Activated CD8-positive, alpha-beta memory T cell treated with anti-CD3 and anti-CD28 coated beads, Interleukin-2, amount 50 U/mL, for 4 hours (primary cell): Measurements from ENCODE around the gene DDX39A.
"Not testable (repeated sequence)": the region's sequence is repeated elsewhere in the genome, so short reads cannot be mapped to it uniquely, and the experiment has no call there.

Experiments
- DNase-seq: peaks from one replicate; pipeline ENCODE4 v3.0.0-alpha.2; 2020

Gene DDX39A

GRCh38 chr19:14419106-14419813, at the start of gene DDX39A:
TSS of gene DDX39A (minus strand) at chr19:14419341. CDS start at chr19:14413220, 6,121 bp downstream.
- peak; percentile 92 for DNase-seq

GRCh38 chr19:14467816-14468215, 48.7 kb upstream of the DDX39A start:
- no peak for DNase-seq

DNA sequence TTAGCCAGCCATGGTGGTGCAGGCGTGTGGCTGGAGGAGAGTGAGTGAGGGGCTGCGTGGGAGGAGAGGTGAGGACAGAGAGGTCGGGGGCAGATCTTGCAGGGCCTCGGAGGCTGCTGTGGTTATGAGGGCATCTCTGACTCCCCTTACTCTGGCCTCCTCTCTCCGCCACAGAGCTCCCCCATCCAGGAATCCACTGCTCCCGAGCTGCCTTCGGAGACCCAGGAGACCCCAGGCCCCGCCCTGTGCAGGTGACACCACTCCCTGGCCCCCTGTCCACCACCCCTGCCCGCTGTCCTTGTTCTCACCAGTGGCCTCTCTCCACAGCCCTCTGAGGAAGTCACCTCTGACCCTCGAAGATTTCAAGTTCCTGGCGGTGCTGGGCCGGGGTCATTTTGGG, 48.2 kb upstream of the DDX39A start:
- no peak for DNase-seq

- DNase-seq = no peak
These were observed 44.6 kb upstream of the DDX39A start for GRCh38 chr19:14463747-14464146.

- DNase-seq = not testable (repeated sequence)
These were observed 43.3 kb upstream of the DDX39A start for GRCh38 chr19:14462401-14462800.

GRCh38 chr19:14460935-14461334, 41.8 kb upstream of the DDX39A start:
- DNase-seq = no peak

DNA sequence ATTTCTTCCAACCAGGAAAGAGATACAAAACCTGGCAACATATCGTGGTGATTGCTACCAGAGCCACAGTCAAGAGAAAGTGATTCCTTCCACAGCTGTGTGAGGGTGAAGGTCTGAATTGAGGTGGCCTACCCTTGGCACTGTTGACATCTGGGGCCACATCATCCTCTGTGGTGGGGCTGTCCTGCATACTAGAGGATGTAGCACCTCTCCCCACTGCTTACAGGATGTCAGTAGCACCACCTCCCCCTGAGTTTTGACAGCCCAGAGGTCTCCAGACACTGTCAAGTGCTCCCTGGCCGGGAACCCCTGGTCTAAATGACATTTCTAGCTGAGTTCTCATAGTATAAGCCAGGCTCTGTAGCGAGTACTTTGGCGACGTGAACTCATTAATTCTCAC, 40.6 kb upstream of the DDX39A start:
- no peak for DNase-seq

- not testable (repeated sequence) for DNase-seq
These were observed 33.2 kb upstream of the DDX39A start for GRCh38 chr19:14452303-14452702.

DNA sequence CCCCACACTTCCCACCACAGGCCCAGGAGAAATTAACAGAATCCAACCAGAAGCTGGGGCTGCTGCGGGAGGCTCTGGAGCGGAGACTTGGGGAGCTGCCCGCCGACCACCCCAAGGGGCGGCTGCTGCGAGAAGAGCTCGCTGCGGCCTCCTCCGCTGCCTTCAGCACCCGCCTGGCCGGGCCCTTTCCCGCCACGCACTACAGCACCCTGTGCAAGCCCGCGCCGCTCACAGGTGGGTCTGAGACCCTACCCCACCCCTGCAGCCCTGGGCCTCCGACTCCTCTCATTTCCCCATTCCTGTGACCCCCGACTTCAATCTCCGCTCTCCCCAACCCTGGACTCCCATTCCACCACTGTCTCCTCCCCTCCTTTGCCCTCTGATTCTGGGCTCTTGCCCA, 31.7 kb upstream of the DDX39A start:
- DNase-seq = no peak

DNA sequence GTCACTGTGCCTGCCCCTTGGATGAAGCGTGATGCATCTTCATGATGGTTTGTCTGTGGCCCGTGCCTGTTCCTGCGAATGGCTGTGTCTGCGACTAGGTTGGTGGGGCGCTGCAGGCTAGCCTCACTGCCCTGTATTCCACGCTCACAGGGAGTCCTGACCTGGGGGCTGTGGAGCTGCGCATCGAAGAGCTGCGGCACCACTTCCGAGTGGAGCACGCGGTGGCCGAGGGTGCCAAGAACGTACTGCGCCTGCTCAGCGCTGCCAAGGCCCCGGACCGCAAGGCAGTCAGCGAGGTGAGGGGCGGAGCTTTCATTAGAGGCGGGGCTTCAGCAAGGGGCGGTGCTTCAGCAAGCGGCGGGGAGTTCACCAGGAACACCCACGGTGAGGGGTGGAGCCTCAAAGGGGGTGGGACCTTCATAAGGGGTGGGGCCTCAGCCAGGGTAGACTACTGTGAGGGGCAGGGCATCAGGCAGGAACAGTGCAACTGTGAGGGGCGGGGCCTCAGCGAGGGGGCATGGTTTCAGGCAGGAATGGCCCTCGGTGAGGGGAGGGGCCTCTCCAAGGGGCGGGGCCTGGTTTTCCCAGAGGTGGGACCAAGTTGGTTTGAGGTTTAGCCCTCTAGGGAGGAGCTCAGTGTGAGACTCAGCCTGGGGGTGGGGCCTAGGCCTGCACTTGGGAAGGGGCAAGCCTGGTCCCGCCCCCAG, 31.2 kb upstream of the DDX39A start:
- no peak for DNase-seq

- DNase-seq = no peak
These were observed 30.2 kb upstream of the DDX39A start for GRCh38 chr19:14449321-14449720.

DNA sequence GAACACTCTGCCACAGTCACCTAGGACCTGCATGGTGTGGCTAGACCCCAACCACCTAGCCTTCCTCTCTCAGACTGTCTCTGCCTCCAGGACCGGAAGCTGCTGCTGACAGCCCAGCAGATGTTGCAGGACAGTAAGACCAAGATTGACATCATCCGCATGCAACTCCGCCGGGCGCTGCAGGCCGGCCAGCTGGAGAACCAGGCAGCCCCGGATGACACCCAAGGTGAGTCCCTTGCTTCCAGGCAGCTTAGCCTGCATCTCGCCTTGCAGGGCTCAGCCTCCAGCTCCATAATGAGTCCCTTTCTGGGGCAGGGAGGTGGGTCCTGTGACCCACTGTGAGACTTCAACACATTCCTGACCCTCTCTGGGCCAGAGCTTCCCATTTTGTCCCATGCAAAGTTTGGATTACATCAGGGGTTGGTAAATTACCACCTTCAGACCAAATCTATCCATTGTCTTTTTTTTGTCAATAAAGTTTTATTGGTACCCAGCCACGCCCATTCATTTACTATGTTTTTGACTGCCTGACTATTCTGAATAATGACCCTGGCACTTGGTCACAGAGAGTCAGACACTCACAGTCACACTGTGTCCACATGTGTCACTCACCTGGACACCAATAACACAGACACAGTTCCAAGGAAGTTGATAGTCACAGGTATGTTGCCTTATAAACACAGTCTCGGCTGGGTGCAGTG, 27.3 kb upstream of the DDX39A start:
- no peak for DNase-seq

DNA sequence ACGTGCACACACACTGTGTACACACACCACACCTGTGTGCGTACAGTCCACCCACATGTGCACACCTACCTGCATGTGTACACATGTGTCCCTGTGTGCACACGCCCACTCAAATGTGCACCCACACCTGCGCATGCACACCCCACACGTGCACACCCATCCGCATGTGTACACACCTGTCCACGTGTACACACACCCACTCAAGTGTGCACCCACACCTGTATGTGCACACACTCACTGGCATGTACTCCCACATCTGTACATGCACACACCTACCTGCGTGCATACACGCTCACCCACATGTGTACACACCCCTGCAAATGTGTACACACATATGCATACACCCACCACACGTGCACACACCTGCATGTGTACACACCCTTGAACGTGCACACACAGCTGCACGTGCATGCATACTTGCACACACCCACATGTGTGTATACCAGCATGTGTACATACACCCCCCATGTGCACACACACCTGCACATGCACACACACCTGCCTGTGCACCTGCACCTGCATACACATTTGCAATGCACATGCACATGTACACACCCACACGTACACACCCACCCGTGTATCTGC, 24.6 kb upstream of the DDX39A start:
- DNase-seq = no peak

GRCh38 chr19:14442891-14443631, 23.9 kb upstream of the DDX39A start:
- DNase-seq = no peak

DNA sequence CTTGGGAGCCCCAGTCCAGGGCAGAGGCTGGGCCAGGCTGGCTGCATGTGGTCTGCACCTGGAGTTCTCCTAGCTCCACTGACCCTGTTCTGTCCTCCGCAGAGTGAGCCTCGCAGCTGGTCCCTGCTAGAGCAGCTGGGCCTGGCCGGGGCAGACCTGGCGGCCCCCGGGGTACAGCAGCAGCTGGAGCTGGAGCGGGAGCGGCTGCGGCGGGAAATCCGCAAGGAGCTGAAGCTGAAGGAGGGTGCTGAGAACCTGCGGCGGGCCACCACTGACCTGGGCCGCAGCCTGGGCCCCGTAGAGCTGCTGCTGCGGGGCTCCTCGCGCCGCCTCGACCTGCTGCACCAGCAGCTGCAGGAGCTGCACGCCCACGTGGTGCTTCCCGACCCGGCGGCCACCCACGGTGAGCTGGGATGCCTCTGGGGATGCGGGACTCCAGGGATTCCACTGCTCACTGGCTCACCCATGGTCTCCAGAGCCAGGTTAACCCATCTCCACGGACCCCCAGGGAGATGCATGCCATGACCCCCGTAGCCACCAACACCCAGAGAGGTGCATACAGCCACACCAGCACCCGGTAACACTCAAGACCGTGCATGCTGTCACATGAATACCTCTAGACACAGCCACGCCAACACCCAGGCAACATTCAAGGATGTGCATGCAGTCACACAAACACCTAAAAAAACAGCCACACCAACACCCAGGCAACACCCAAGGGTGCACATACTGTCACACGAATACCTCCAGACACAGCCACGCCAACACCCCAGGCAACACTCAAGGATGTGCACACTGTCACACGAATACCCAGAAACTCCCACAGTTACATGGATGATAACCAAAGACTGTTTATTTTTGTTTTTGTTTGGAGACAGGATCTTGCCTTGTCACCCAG, 22.1 kb upstream of the DDX39A start:
- DNase-seq = no peak

DNA sequence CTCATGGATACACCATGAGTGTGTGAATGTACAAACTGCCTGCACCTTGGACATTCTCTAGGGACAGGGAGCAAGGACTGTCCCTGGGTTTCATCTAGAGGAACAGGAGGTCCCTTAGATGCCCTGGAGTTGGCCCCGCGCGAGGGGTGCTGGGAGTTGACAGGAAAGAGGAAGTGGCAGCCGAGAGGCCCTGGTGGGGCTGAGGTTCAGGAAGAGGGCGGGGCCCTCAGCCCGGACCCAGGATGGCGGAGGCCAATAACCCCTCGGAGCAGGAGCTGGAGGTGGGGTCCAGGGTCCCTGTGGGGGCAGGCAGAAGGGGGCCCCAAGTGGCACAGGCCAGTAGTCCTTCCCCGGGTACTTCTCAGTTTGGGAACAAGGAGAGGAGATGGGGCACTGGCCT, 20.9 kb upstream of the DDX39A start:
- DNase-seq = peak; percentile 70

DNA sequence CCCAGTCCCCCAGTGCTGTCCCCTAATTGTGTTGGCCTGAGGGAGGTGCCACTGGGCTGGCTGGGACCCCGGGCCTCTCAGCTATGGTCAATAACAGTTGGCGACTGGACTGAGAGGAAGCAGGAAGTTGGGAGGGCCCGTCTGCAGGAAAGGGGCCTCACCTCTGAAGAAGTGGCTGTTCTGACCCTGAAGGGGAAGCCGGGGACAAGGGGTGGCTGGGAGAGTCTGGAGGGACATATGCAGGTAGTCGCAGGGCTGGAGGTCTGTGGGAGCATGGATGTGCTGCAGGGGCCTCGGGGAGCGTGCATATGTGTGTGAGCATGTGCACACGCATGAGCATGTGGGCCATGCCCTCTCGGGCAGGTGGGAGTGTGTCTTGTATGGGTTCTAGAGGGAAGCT, 19.9 kb upstream of the DDX39A start:
- no peak for DNase-seq

DNA sequence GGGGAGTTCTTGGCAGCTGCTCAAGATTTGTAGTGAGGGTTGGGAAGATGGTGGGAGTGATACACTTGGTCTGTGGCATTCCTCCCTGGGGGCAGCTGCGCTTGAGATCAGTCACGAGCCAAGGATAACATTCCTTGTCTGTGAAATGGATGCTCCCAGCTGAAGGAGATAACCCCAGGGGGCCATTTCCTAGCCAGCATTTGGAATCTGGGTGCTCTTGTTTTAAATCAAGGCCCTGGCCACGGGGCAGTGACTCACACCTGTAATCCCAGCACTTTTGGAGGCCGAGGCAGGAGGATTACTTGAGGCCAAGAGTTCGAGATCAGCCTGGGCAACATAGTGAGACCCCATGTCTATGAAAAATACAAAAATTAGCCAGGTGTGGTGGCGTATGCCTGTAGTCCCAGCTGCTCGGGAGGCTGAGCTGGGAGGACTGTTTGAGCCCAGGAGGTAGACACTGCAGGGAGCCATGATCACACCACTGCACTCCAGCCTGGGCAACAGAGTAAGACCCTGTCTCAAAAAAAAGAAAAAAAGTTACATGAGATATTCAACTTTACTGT, 18.5 kb upstream of the DDX39A start:
- no peak for DNase-seq

- no peak for DNase-seq
These were observed 16.3 kb upstream of the DDX39A start for GRCh38 chr19:14435320-14436050.

- peak; percentile 57 for DNase-seq
These were observed 15.6 kb upstream of the DDX39A start for GRCh38 chr19:14434543-14435319.
